Epithelial cell of proximal tubule (primary cell): ENCODE data around the gene PHACTR2. TPM values are rescaled to one million over a fixed set of nuclear protein-coding genes. Genes with fewer than 3 reads are reported as not detected.
"Not testable (repeated sequence)": the region's sequence is repeated elsewhere in the genome, so short reads cannot be mapped to it uniquely, and the experiment has no call there.

Experiments used
- DNase-seq: peaks from one replicate; pipeline ENCODE4 v3.0.0-alpha.2; 2011; ENCODE audit warnings: low read depth
- H3K4me3 ChIP-seq: 2 replicates; pipeline ENCODE4 v1.5.1; 2011; ENCODE audit warnings: low read depth, mild to moderate bottlenecking, low read length
- CTCF ChIP-seq: conservative IDR thresholded peaks from 2 replicates; pipeline ENCODE4 v1.5.1; 2012; ENCODE audit warnings: low read depth, mild to moderate bottlenecking, low read length
- total RNA-seq: library from RNA; depleted of rRNA; stranded (reverse); fragments of >200 nt; gene quantifications from 2 replicates; pipeline ENCODE4 v1.2.3, GENCODE V29; 2015

PHACTR2 gene
- total RNA-seq, 1 donor from 2014 or later = 13.8 TPM

- no peak overlapping the region for H3K4me3 ChIP-seq
- no peak for DNase-seq
- TF ChIP-seq CTCF = no peak
Measured at GRCh38 chr6:143859891-143860660, 182.3 kb downstream of the PHACTR2 start.

DNA sequence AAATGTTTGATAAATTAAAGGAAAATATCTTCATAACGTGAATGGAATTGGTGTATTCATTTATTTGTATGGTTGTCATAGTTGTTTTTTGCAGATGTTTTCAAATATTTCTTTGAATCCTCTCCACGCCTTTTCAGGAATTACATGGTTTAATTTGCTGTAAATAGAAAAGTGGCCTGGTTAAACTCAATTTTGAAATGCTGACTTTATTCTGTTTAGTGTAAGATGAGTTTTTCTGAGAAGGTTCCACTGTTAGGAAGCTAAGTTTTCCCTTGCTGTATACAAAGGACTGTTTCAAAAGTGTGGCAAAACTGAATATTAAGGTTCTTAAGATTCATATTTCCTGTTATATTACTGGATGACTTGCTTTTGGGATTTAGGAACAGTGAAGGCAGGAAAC, 186.0 kb downstream of the PHACTR2 start:
- H3K4me3 ChIP-seq = no peak overlapping the region
- no peak for TF ChIP-seq CTCF

GRCh38 chr6:143864234-143864633, 186.5 kb downstream of the PHACTR2 start, which contains the start of gene ZC2HC1B:
Gene ZC2HC1B (plus strand): TSS chr6:143864474. CDS start chr6:143864540, 66 bp downstream.
- no peak within 1 kb of the TSS for H3K4me3 ChIP-seq
- DNase-seq = no peak
- no peak for TF ChIP-seq CTCF

More for the DNA sequence above, 186.0 kb downstream of the PHACTR2 start:
- DNase-seq = no peak

DNA sequence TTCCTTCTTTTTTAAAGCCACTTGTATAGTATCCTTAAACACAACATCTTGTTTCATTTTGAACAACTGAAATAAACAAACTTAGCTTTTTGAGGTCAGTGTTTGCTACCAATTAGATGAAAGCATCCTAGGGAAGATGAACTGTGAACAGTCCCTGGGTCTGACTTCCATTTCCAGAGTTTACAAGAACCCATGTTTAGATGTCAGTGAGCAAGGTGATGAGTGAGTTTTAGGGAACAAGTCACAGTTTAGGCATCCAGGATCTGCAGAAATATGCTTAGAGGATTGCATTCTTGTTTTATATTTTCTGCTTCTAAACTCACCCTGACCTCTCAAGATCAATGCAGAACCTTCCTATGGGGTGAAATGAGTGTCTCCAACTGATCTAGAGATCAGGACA, 189.5 kb downstream of the PHACTR2 start:
- H3K4me3 ChIP-seq = no peak overlapping the region
- DNase-seq = no peak
- TF ChIP-seq CTCF = no peak

DNA sequence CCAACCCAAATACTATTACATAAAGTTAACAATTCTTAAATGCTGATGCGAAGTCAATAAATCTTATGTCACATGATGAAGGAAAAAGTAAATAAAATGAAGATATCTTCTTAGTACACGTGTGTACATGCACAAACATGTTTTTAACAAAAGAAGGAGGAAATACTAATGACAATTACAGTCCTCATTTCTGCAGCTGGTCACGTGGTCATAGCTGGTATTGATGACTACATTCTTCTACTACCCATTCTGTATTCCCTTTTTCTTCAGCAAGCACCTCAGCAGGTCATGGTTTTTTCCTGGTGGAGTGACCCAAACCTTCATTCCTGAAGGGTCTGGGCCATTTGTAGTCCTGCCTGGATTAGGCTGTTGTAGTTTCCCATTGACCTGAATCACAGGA, 191.0 kb downstream of the PHACTR2 start:
- H3K4me3 ChIP-seq, DNase-seq: not testable (repeated sequence)

DNA sequence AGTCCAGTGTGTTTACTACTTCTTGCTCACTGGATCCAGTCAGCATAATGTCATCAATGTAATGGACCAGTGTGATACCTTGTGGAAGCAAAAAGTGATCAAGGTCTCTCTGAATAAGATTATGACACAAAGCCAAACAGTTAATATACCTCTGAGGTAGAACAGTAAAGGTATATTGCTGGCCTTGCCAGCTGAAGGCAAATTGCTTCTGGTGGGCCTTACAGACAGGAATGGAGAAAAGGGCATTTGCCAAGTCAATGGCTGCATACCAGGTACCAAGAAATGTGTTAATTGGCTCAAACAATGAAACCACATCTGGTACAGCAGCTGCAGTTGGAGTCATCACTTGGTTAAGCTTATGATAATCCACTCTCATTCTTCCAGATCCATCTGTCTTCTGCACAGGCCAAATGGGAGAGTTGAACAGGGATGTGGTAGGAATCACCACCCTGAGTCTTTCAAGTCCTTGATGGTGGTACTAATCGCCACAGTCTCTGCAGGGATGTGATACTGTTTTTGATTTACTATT, 193.5 kb downstream of the PHACTR2 start:
- not testable (repeated sequence) for DNase-seq, H3K4me3 ChIP-seq

- H3K4me3 ChIP-seq = no peak overlapping the region
- no peak for DNase-seq
Measured at GRCh38 chr6:143872201-143872600, 194.4 kb downstream of the PHACTR2 start.

GRCh38 chr6:143873600-143873999, 195.8 kb downstream of the PHACTR2 start:
- H3K4me3 ChIP-seq, DNase-seq: not testable (repeated sequence)

More at GRCh38 chr6:143872201-143872600, 194.4 kb downstream of the PHACTR2 start:
- TF ChIP-seq CTCF = no peak

GRCh38 chr6:143874503-143874902, 196.7 kb downstream of the PHACTR2 start:
- not testable (repeated sequence) for H3K4me3 ChIP-seq

More at GRCh38 chr6:143874503-143874902, 196.7 kb downstream of the PHACTR2 start:
- not testable (repeated sequence) for DNase-seq
